ENCODE data around the gene TDRD12. TPM values are rescaled to one million over a fixed set of nuclear protein-coding genes. Genes with fewer than 3 reads are reported as not detected.

TDRD12 gene
- total and polyA plus RNA-seq, 7 donors: 0.06 to 1.5 (median 0.28) TPM; not detected in 4

GRCh38 chr19:32875428-32875827 is 155.9 kb downstream of the TDRD12 start:
- intact Hi-C loops (cut with DNase I): no loop called here
- DNase-seq: no peak
- Histone ChIP-seq H3K36me3 (peaks cover 0 to 22% (median 0%) of the 10 kb centered on the region in 4 donors), H3K27ac (no peak overlapping the region), H3K4me3 (no peak overlapping the region), H3K27me3 (no peaks in the 10 kb centered on the region), H3K9me3 (no peaks in the 10 kb centered on the region), H3K4me1 (peaks cover 0 to 13% (median 8%) of the 10 kb centered on the region in 4 donors)
- 81 to 88% methylated on average over 7 of the region's 7 CpGs for WGBS, 2 donors
- TF ChIP-seq POLR2A (IDR thresholded peaks at IDR 0.05) (no peak), CTCF (IDR thresholded peaks at IDR 0.05) (no peak), EP300 (IDR thresholded peaks at IDR 0.05) (no peak), POLR2AphosphoS5 (IDR thresholded peaks at IDR 0.05) (no peak)

- 60 to 75% methylated on average over 9 of the region's 9 CpGs for WGBS, 2 donors
- no peaks in the 10 kb centered on the region for H3K27me3 ChIP-seq
- no peak overlapping the region for H3K4me3 ChIP-seq
- no peak overlapping the region for H3K27ac ChIP-seq
- TF ChIP-seq EP300 (IDR thresholded peaks at IDR 0.05): no peak
- no peak for TF ChIP-seq POLR2AphosphoS5 (IDR thresholded peaks at IDR 0.05)
- no peak for TF ChIP-seq POLR2A (IDR thresholded peaks at IDR 0.05)
- no peak for TF ChIP-seq CTCF (IDR thresholded peaks at IDR 0.05)
- H3K9me3 ChIP-seq: no peaks in the 10 kb centered on the region
- peaks cover 0 to 30% (median 0%) of the 10 kb centered on the region in 4 donors for H3K36me3 ChIP-seq
- peaks cover 0 to 13% (median 8%) of the 10 kb centered on the region in 4 donors for H3K4me1 ChIP-seq
- intact Hi-C loops (cut with DNase I): no loop called here
- no peak for DNase-seq
Measured at GRCh38 chr19:32876236-32876918, 156.8 kb downstream of the TDRD12 start.

GRCh38 chr19:32876919-32877285 is 157.3 kb downstream of the TDRD12 start:
- no peak for DNase-seq
- intact Hi-C loops (cut with DNase I): no loop called here
- no peaks in the 10 kb centered on the region for H3K27me3 ChIP-seq
- peaks cover 0 to 13% (median 8%) of the 10 kb centered on the region in 4 donors for H3K4me1 ChIP-seq
- 16 to 70% methylated on average over 12 of the region's 12 CpGs for WGBS, 2 donors
- peaks cover 0 to 36% (median 0%) of the 10 kb centered on the region in 4 donors for H3K36me3 ChIP-seq
- no peaks in the 10 kb centered on the region for H3K9me3 ChIP-seq
- no peak overlapping the region for H3K4me3 ChIP-seq
- H3K27ac ChIP-seq: peak overlapping the region in 1 of 4 donors; percentile 39
- TF ChIP-seq POLR2AphosphoS5 (IDR thresholded peaks at IDR 0.05): no peak
- no peak for TF ChIP-seq POLR2A (IDR thresholded peaks at IDR 0.05)
- no peak for TF ChIP-seq EP300 (IDR thresholded peaks at IDR 0.05)
- no peak for TF ChIP-seq CTCF (IDR thresholded peaks at IDR 0.05)

Small RNA genes lying within 50 kb of the gene (small RNA-seq; reads per million reads assigned to genes)
- 0 reads per million in 3 donors for gene RN7SKP22

Other genes starting within 250 kb of the TDRD12 start
- gene PDCD5, start 138.6 kb upstream of the TDRD12 start, total RNA-seq: 100 to 1,000 TPM; 143 to 216 (median 159) TPM
- gene PDCD5, start 138.6 kb upstream of the TDRD12 start, polyA plus RNA-seq: 10 to 100 TPM; 70.3 to 90.9 (median 73.1) TPM
- gene ANKRD27, start 44.6 kb upstream of the TDRD12 start, total RNA-seq: 10 to 100 TPM; 34.1 to 48.5 (median 40.4) TPM
- gene ANKRD27, start 44.6 kb upstream of the TDRD12 start, polyA plus RNA-seq: 10 to 100 TPM; 13.8 to 16.9 (median 15.7) TPM
- gene RGS9BP, start 43.9 kb upstream of the TDRD12 start, total RNA-seq: under 1 TPM in 3 of 4 donors, not detected in 1; 0.28 to 0.82 (median 0.36) TPM
- gene RGS9BP, start 43.9 kb upstream of the TDRD12 start, polyA plus RNA-seq: under 1 TPM in 1 of 3 donors, not detected in 2; 0.04 TPM
- gene NUDT19, start 27.9 kb upstream of the TDRD12 start, total RNA-seq: 1 to 10 TPM; 6.1 to 6.9 (median 6.7) TPM
- gene NUDT19, start 27.9 kb upstream of the TDRD12 start, polyA plus RNA-seq: 10 to 100 TPM in 1 of 3 donors, 1 to 10 TPM in 2; 6.6 to 10.7 (median 8.8) TPM
- under 1 TPM in 2 of 4 donors, not detected in 2; 0.36 to 0.49 TPM for gene SLC7A9, start 150.0 kb downstream of the TDRD12 start, total RNA-seq
- gene SLC7A9, start 150.0 kb downstream of the TDRD12 start, polyA plus RNA-seq: under 1 TPM in 1 of 3 donors, not detected in 2; 0.20 TPM

All from sigmoid colon (tissue), 7 donors.